Mesendoderm (in vitro differentiated cells): ENCODE measurements around the gene ZBTB2.
A peak's percentile ranks its signal among the peaks of the same experiment; 100 is the strongest.
"Not testable (repeated sequence)": the region's sequence is repeated elsewhere in the genome, so short reads cannot be mapped to it uniquely, and the experiment has no call there.

ENCODE experiments used
- DNase-seq: peaks from one replicate; pipeline ENCODE4 v3.0.0; 2013
- H2AK5ac ChIP-seq: 2 replicates; pipeline ENCODE4 v1.6.1; 2013; ENCODE audit warnings: low read length, inconsistent platforms
- H2BK120ac ChIP-seq: 2 replicates; pipeline ENCODE4 v1.6.1; 2013; ENCODE audit warnings: low read depth, mild to moderate bottlenecking, low read length, moderate library complexity, mixed read lengths
- H2BK15ac ChIP-seq: replicated peaks from 2 replicates; pipeline ENCODE4 v1.6.1; 2013; ENCODE audit warnings: low read depth, mild to moderate bottlenecking, moderate library complexity
- H2BK5ac ChIP-seq: 2 replicates; pipeline ENCODE4 v1.6.1; 2013; ENCODE audit warnings: low read length, inconsistent platforms
- H3K18ac ChIP-seq: 2 replicates; pipeline ENCODE4 v1.6.1; 2013; ENCODE audit warnings: mild to moderate bottlenecking, low read length, mixed read lengths
- H3K23ac ChIP-seq: one replicate; pipeline ENCODE4 v1.6.1; 2013; ENCODE audit warnings: low read length
- H3K27ac ChIP-seq: 2 replicates; pipeline ENCODE4 v1.5.1; 2013; ENCODE audit warnings: low read depth, mild to moderate bottlenecking, inconsistent platforms, low read length, moderate library complexity
- H3K27me3 ChIP-seq: 2 replicates; pipeline ENCODE4 v1.6.1; 2013; ENCODE audit warnings: low read length, control low read depth, mild to moderate bottlenecking, inconsistent platforms; ENCODE audit not compliant: insufficient read depth, poor library complexity
- H3K36me3 ChIP-seq: 2 replicates; pipeline ENCODE4 v1.6.1; 2013; ENCODE audit warnings: low read length, inconsistent platforms; ENCODE audit not compliant: control insufficient read depth, insufficient read depth
- H3K4ac ChIP-seq: one replicate; pipeline ENCODE4 v1.6.1; 2013; ENCODE audit warnings: low read depth, mild to moderate bottlenecking, low read length, moderate library complexity
- H3K4me1 ChIP-seq: 2 replicates; pipeline ENCODE4 v1.6.1; 2013; ENCODE audit warnings: low read depth, low read length, inconsistent platforms; ENCODE audit not compliant: control insufficient read depth
- H3K4me2 ChIP-seq: 2 replicates; pipeline ENCODE4 v1.6.1; 2013; ENCODE audit warnings: low read length
- H3K4me3 ChIP-seq: 2 replicates; pipeline ENCODE4 v1.5.1; 2013; ENCODE audit warnings: mild to moderate bottlenecking, low read length
- H3K56ac ChIP-seq: one replicate; pipeline ENCODE4 v1.6.1; 2013; ENCODE audit warnings: low read length
- H3K79me1 ChIP-seq: 2 replicates; pipeline ENCODE4 v1.6.1; 2013; ENCODE audit warnings: low read length, inconsistent platforms
- H3K79me2 ChIP-seq: 2 replicates; pipeline ENCODE4 v1.6.1; 2013; ENCODE audit warnings: mild to moderate bottlenecking, low read length; ENCODE audit not compliant: control insufficient read depth, insufficient read depth
- H3K9ac ChIP-seq: 2 replicates; pipeline ENCODE4 v1.6.1; 2013; ENCODE audit warnings: low read length, inconsistent platforms
- H4K5ac ChIP-seq: one replicate; pipeline ENCODE4 v1.6.1; 2013; ENCODE audit warnings: low read length
- H4K8ac ChIP-seq: one replicate; pipeline ENCODE4 v1.6.1; 2013; ENCODE audit warnings: low read depth, mild to moderate bottlenecking, control low read depth, low read length, moderate library complexity
- WGBS: extraction: QIAGEN DNeasy Blood & Tissue Kit; methylation state at CpG from one replicate; pipeline ENCODE4 v1.1.7; 2013; ENCODE audit warnings: low lambda C conversion rate, missing lambda C conversion rate; ENCODE audit not compliant: insufficient coverage; ENCODE audit errors: extremely low coverage; 5-methylcytosine and 5-hydroxymethylcytosine counted together

ZBTB2 gene

DNA sequence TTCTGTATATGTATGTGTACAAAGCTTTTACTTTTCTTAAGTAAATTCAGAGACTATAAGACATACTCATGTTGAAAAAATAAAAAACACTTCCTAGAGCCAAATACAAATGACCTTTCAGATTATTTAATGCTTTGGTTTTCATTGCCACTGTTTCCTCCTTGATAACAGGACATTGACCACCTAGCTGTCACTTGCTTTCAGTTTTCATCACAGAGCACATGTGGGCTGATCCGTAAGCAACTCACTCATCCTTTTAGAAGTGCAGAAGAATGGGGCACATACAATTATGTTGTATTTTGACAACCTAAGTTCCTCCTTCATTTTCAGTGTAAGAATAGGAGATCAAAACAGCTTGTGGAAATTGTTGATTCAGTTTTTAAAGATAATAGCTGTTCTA, 6.2 kb downstream of the ZBTB2 start:
- Histone ChIP-seq H3K4me3 (no peak overlapping the region), H2AK5ac (no peak overlapping the region), H3K56ac (no peak overlapping the region), H3K36me3 (peaks cover 2% of the 10 kb centered on the region), H3K27me3 (no peaks in the 10 kb centered on the region), H3K18ac (no peak overlapping the region), H3K4me2 (no peak overlapping the region), H2BK120ac (no peak overlapping the region), H2BK5ac (no peak overlapping the region), H3K9ac (no peak overlapping the region), H2BK15ac (no peak overlapping the region), H3K4me1 (peaks cover 6% of the 10 kb centered on the region), H3K79me2 (peaks cover 54% of the 10 kb centered on the region), H4K5ac (no peak overlapping the region), H4K8ac (no peak overlapping the region), H3K79me1 (peaks cover 18% of the 10 kb centered on the region), H3K23ac (no peak overlapping the region), H3K4ac (no peak overlapping the region), H3K27ac (no peak overlapping the region)
- WGBS, result no CpG with 5 or more reads among the region's 1 CpG
- DNase-seq, result no peak

GRCh38 chr6:151384151-151384550, 7.2 kb downstream of the ZBTB2 start:
- Histone ChIP-seq H3K79me1 (peaks cover 18% of the 10 kb centered on the region), H3K27me3 (no peaks in the 10 kb centered on the region), H4K8ac (peak overlapping the region; percentile 56), H3K4me2 (no peak overlapping the region), H3K79me2 (peaks cover 56% of the 10 kb centered on the region), H3K4me3 (no peak overlapping the region), H2BK120ac (no peak overlapping the region), H2BK15ac (no peak overlapping the region), H3K23ac (no peak overlapping the region), H2BK5ac (no peak overlapping the region), H4K5ac (no peak overlapping the region), H3K56ac (no peak overlapping the region), H3K4me1 (peaks cover 6% of the 10 kb centered on the region), H3K18ac (no peak overlapping the region), H3K36me3 (peaks cover 2% of the 10 kb centered on the region), H2AK5ac (no peak overlapping the region), H3K27ac (no peak overlapping the region), H3K4ac (no peak overlapping the region), H3K9ac (no peak overlapping the region)
- no peak for DNase-seq
- WGBS, result no CpG with 5 or more reads among the region's 5 CpGs

DNA sequence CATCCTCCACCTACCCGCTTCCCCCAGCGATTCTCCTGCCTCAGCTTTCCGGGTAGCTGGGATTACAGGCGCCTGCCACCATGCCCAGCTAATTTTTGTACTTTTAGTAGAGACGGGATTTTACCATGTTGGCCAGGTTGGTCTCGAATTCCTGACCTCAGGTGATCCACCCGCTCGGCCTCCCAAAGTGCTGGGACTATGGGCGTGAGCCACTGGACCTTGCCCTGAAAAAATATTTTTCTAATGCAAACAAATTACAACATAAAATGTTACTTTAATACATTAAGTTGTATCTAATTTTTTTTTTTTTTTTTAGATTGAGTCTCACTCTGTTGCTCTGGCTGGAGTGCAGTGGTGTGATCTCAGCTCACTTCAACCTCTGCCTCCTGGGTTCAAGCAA, 8.7 kb downstream of the ZBTB2 start:
- not testable (repeated sequence) for H2BK15ac ChIP-seq, H2BK5ac ChIP-seq, H3K4me2 ChIP-seq, H3K56ac ChIP-seq, H4K8ac ChIP-seq, H2BK120ac ChIP-seq, H3K36me3 ChIP-seq, DNase-seq, H2AK5ac ChIP-seq, H3K23ac ChIP-seq, H3K4ac ChIP-seq, H3K4me3 ChIP-seq, H3K27me3 ChIP-seq, H4K5ac ChIP-seq, H3K27ac ChIP-seq, H3K18ac ChIP-seq, H3K4me1 ChIP-seq, H3K9ac ChIP-seq
- Histone ChIP-seq H3K79me1 (peaks cover 19% of the 10 kb centered on the region), H3K79me2 (peaks cover 54% of the 10 kb centered on the region)
- no CpG with 5 or more reads among the region's 9 CpGs for WGBS

DNA sequence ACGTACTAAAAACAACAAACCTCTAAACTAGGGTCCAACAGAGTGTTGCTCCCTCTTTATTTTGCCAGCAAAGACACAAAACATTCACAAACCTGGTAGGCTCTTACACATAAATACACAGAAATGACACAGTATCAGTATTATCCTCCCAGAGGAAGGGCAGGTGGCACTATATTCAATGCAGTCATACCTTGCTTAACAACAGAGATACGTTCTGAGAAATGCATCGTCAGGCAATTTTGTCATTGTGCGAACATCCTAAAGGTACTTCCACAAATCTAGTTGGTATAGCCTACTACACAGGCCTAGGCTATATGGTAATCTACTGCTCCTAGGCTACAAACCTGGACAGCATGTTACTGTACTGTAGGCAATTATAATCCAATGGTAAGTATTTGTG, 9.6 kb downstream of the ZBTB2 start:
- H4K5ac ChIP-seq, result no peak overlapping the region
- H3K4ac ChIP-seq, result no peak overlapping the region
- no peak for DNase-seq
- H3K18ac ChIP-seq, result no peak overlapping the region
- no peaks in the 10 kb centered on the region for H3K27me3 ChIP-seq
- no peak overlapping the region for H2AK5ac ChIP-seq
- H4K8ac ChIP-seq, result no peak overlapping the region
- H3K4me3 ChIP-seq, result no peak overlapping the region
- H3K79me2 ChIP-seq, result peaks cover 52% of the 10 kb centered on the region
- H2BK5ac ChIP-seq, result no peak overlapping the region
- no peak overlapping the region for H3K27ac ChIP-seq
- no CpG with 5 or more reads among the region's 4 CpGs for WGBS
- peaks cover 2% of the 10 kb centered on the region for H3K36me3 ChIP-seq
- H2BK15ac ChIP-seq, result no peak overlapping the region
- H3K79me1 ChIP-seq, result peaks cover 19% of the 10 kb centered on the region
- no peak overlapping the region for H3K4me2 ChIP-seq
- no peak overlapping the region for H3K23ac ChIP-seq
- H3K4me1 ChIP-seq, result peaks cover 6% of the 10 kb centered on the region
- no peak overlapping the region for H3K9ac ChIP-seq
- no peak overlapping the region for H2BK120ac ChIP-seq
- H3K56ac ChIP-seq, result peak overlapping the region; percentile 10

- Histone ChIP-seq H2BK15ac (no peak overlapping the region), H2AK5ac (no peak overlapping the region), H2BK5ac (peak overlapping the region; percentile 25), H3K56ac (peak overlapping the region; percentile 67), H3K18ac (no peak overlapping the region), H3K36me3 (peaks cover 2% of the 10 kb centered on the region), H4K5ac (no peak overlapping the region), H3K4me1 (peaks cover 6% of the 10 kb centered on the region), H4K8ac (no peak overlapping the region), H3K79me1 (peaks cover 17% of the 10 kb centered on the region), H2BK120ac (no peak overlapping the region), H3K79me2 (peaks cover 53% of the 10 kb centered on the region), H3K4me2 (no peak overlapping the region), H3K23ac (no peak overlapping the region), H3K4ac (no peak overlapping the region), H3K27me3 (no peaks in the 10 kb centered on the region), H3K27ac (no peak overlapping the region), H3K9ac (no peak overlapping the region), H3K4me3 (no peak overlapping the region)
- no CpG with 5 or more reads among the region's 1 CpG for WGBS
- no peak for DNase-seq
Measured at GRCh38 chr6:151380848-151381205, 10.5 kb downstream of the ZBTB2 start.
